Neural cell (in vitro differentiated cells): ENCODE data around the gene CDC42BPB. TPM values are rescaled to one million over a fixed set of nuclear protein-coding genes. Genes with fewer than 3 reads are reported as not detected.

Source experiments
- H2AFZ ChIP-seq: fragments of 200-600, 300-800 bp; sonication (generic), shearing (Covaris generic); 2 replicates; pipeline ENCODE4 v1.6.0; 2014; ENCODE audit warnings: low read depth, mild to moderate bottlenecking, antibody characterized with exemption, low read length, moderate library complexity
- H3F3A ChIP-seq: fragments of 200-600 bp; shearing (Covaris generic); 2 replicates; pipeline ENCODE4 v1.6.1; 2016; ENCODE audit warnings: mild to moderate bottlenecking, moderate library complexity, mixed read lengths, antibody characterized with exemption, low read length; ENCODE audit not compliant: insufficient read depth, poor library complexity, severe bottlenecking
- H3K27ac ChIP-seq: fragments of 200-600, 300-800 bp; sonication (generic), shearing (Covaris generic); 2 replicates; pipeline ENCODE4 v1.5.1; 2014; ENCODE audit warnings: mild to moderate bottlenecking, low read length, moderate library complexity
- H3K27me3 ChIP-seq: fragments of 300-800, 200-600 bp; sonication (generic), shearing (Covaris generic); 2 replicates; pipeline ENCODE4 v1.6.0; 2014; ENCODE audit warnings: mild to moderate bottlenecking, low read depth, low read length, moderate library complexity; ENCODE audit not compliant: insufficient read depth
- H3K36me3 ChIP-seq: fragments of 300-800, 200-600 bp; sonication (generic), shearing (Covaris generic); 2 replicates; pipeline ENCODE4 v1.5.1; 2014; ENCODE audit warnings: mild to moderate bottlenecking, antibody characterized with exemption, low read length, moderate library complexity; ENCODE audit not compliant: insufficient read depth
- H3K4me2 ChIP-seq: fragments of 300-800, 200-600 bp; sonication (generic), shearing (Covaris generic); 2 replicates; pipeline ENCODE4 v1.6.0; 2014; ENCODE audit warnings: mild to moderate bottlenecking, low read length
- H3K4me3 ChIP-seq: fragments of 300-800, 200-600 bp; sonication (generic), shearing (Covaris generic); 2 replicates; pipeline ENCODE4 v1.5.1; 2014; ENCODE audit warnings: mild to moderate bottlenecking, low read length, moderate library complexity
- H3K79me2 ChIP-seq: fragments of 200-600 bp; shearing (Covaris generic); replicated peaks from 2 replicates; pipeline ENCODE4 v1.6.0; 2014; ENCODE audit warnings: mild to moderate bottlenecking, low read length, moderate library complexity; ENCODE audit not compliant: insufficient read depth
- H3K9ac ChIP-seq: fragments of 300-800, 200-600 bp; sonication (generic), shearing (Covaris generic); 2 replicates; pipeline ENCODE4 v1.6.1; 2016; ENCODE audit warnings: mild to moderate bottlenecking, low read length, mixed read lengths
- H3K9me2 ChIP-seq: fragments of 200-600 bp; shearing (Covaris generic); 2 replicates; pipeline ENCODE4 v1.6.1; 2016; ENCODE audit warnings: mild to moderate bottlenecking, low read length, mixed read lengths; ENCODE audit not compliant: insufficient read depth
- H3K9me3 ChIP-seq: fragments of 200-600, 300-800 bp; sonication (generic), shearing (Covaris generic); 2 replicates; pipeline ENCODE4 v1.6.1; 2016; ENCODE audit warnings: mild to moderate bottlenecking, mixed run types, low read length, moderate library complexity, mixed read lengths
- H4K20me1 ChIP-seq: fragments of 200-600 bp; shearing (Covaris generic); 2 replicates; pipeline ENCODE4 v1.6.1; 2016; ENCODE audit warnings: mild to moderate bottlenecking, mixed run types; ENCODE audit not compliant: insufficient read depth
- EP300 ChIP-seq: fragments of 450-650 bp; conservative IDR thresholded peaks from 2 replicates; pipeline ENCODE4 v1.6.1; 2014; ENCODE audit warnings: antibody characterized with exemption, mild to moderate bottlenecking, moderate library complexity; ENCODE audit not compliant: poor library complexity, severe bottlenecking
- EZH2 ChIP-seq: fragments of 200-600, 300-800 bp; shearing (Covaris generic), sonication (generic); IDR thresholded peaks from 2 replicates; pipeline ENCODE4 v1.6.1; 2014; ENCODE audit warnings: antibody characterized with exemption, low read length, borderline replicate concordance, mild to moderate bottlenecking; ENCODE audit not compliant: insufficient read depth, poor library complexity, severe bottlenecking
- MXI1 ChIP-seq: fragments of 450-650 bp; conservative IDR thresholded peaks from 2 replicates; pipeline ENCODE4 v1.6.1; 2014; ENCODE audit warnings: antibody characterized with exemption, mild to moderate bottlenecking; ENCODE audit not compliant: poor library complexity, severe bottlenecking
- POLR2AphosphoS5 ChIP-seq: IDR thresholded peaks from 2 replicates; pipeline ENCODE4 v1.6.1; 2012
- RAD21 ChIP-seq: fragments of 450-650 bp; conservative IDR thresholded peaks from 2 replicates; pipeline ENCODE4 v1.6.1; 2014; ENCODE audit warnings: antibody characterized with exemption, mild to moderate bottlenecking, moderate library complexity
- REST ChIP-seq: IDR thresholded peaks from 2 replicates; pipeline ENCODE4 v1.6.1; 2012; ENCODE audit warnings: borderline replicate concordance
- SMC3 ChIP-seq: fragments of 450-650 bp; conservative IDR thresholded peaks from 2 replicates; pipeline ENCODE4 v1.6.1; 2014; ENCODE audit warnings: antibody characterized with exemption, mild to moderate bottlenecking, moderate library complexity; ENCODE audit not compliant: poor library complexity
- TAF1 ChIP-seq: IDR thresholded peaks from 2 replicates; pipeline ENCODE4 v1.6.1; 2012; ENCODE audit warnings: low read depth
- polyA plus RNA-seq: library from polyadenylated mRNA; depleted of rRNA; stranded (reverse); fragments of >200 nt; gene quantifications from 2 replicates; pipeline ENCODE4 v1.2.3, GENCODE V29; 2014
- TF ChIP-seq, protein P1 (sequence below): fragments of 450-650 bp; IDR thresholded peaks from 2 replicates; pipeline ENCODE4 v1.5.1; 2014; ENCODE audit warnings: antibody characterized with exemption, mild to moderate bottlenecking, moderate library complexity; ENCODE audit not compliant: poor library complexity, severe bottlenecking

The CDC42BPB gene
- polyA plus RNA-seq, 1 donor from 2014 or later = 43.8 TPM

- no peaks in the 10 kb centered on the region for H3F3A ChIP-seq
- no peaks in the 10 kb centered on the region for H3K9me3 ChIP-seq
- no peaks in the 10 kb centered on the region for H3K9me2 ChIP-seq
- H3K27me3 ChIP-seq = peaks cover 12% of the 10 kb centered on the region
- no peak overlapping the region for H3K27ac ChIP-seq
- H3K4me2 ChIP-seq = no peak overlapping the region
- H2AFZ ChIP-seq = no peak overlapping the region
- TF ChIP-seq POLR2AphosphoS5 (no peak), TAF1 (no peak), SMC3 (no peak), MXI1 (no peak), EP300 (no peak), RAD21 (no peak), REST (no peak), EZH2 (no peak)
- TF ChIP-seq, protein P1, sequence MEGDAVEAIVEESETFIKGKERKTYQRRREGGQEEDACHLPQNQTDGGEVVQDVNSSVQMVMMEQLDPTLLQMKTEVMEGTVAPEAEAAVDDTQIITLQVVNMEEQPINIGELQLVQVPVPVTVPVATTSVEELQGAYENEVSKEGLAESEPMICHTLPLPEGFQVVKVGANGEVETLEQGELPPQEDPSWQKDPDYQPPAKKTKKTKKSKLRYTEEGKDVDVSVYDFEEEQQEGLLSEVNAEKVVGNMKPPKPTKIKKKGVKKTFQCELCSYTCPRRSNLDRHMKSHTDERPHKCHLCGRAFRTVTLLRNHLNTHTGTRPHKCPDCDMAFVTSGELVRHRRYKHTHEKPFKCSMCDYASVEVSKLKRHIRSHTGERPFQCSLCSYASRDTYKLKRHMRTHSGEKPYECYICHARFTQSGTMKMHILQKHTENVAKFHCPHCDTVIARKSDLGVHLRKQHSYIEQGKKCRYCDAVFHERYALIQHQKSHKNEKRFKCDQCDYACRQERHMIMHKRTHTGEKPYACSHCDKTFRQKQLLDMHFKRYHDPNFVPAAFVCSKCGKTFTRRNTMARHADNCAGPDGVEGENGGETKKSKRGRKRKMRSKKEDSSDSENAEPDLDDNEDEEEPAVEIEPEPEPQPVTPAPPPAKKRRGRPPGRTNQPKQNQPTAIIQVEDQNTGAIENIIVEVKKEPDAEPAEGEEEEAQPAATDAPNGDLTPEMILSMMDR = no peak
- no peaks in the 10 kb centered on the region for H4K20me1 ChIP-seq
- no peak overlapping the region for H3K9ac ChIP-seq
- no peaks in the 10 kb centered on the region for H3K79me2 ChIP-seq
- no peaks in the 10 kb centered on the region for H3K36me3 ChIP-seq
- H3K4me3 ChIP-seq = no peak overlapping the region
These were observed 40.1 kb upstream of the CDC42BPB start for GRCh38 chr14:103097244-103097993.

GRCh38 chr14:103096387-103096786 lies 39.0 kb upstream of the CDC42BPB start:
- no peaks in the 10 kb centered on the region for H3K36me3 ChIP-seq
- no peak overlapping the region for H3K4me3 ChIP-seq
- no peaks in the 10 kb centered on the region for H4K20me1 ChIP-seq
- H3K9me3 ChIP-seq = no peaks in the 10 kb centered on the region
- H3K9ac ChIP-seq = no peak overlapping the region
- H3K79me2 ChIP-seq = no peaks in the 10 kb centered on the region
- peaks cover 2% of the 10 kb centered on the region for H3K27me3 ChIP-seq
- H3F3A ChIP-seq = no peaks in the 10 kb centered on the region
- TF ChIP-seq EZH2 (no peak), SMC3 (no peak), TAF1 (no peak), POLR2AphosphoS5 (no peak), RAD21 (no peak), MXI1 (no peak), EP300 (no peak), REST (no peak)
- TF ChIP-seq, protein P1 = no peak
- no peaks in the 10 kb centered on the region for H3K9me2 ChIP-seq
- no peak overlapping the region for H2AFZ ChIP-seq
- no peak overlapping the region for H3K4me2 ChIP-seq
- no peak overlapping the region for H3K27ac ChIP-seq
